ENCODE measurements around the gene GANC.
"Not testable (repeated sequence)": the region's sequence is repeated elsewhere in the genome, so short reads cannot be mapped to it uniquely, and the experiment has no call there.

The GANC gene

GRCh38 chr15:42285034-42285433, 12.0 kb downstream of the GANC start:
- no peak for DNase-seq

GRCh38 chr15:42286445-42287029, 13.5 kb downstream of the GANC start:
- no peak for DNase-seq

GRCh38 chr15:42287931-42288330, 14.9 kb downstream of the GANC start:
- no peak for DNase-seq

- DNase-seq, result no peak
Measured at GRCh38 chr15:42289166-42289565, 16.2 kb downstream of the GANC start.

- DNase-seq, result not testable (repeated sequence)
Measured at GRCh38 chr15:42301004-42301403, 28.0 kb downstream of the GANC start.

GRCh38 chr15:42306681-42307080, 33.7 kb downstream of the GANC start:
- no peak for DNase-seq

GRCh38 chr15:42313463-42313862, 40.5 kb downstream of the GANC start:
- no peak for DNase-seq

- no peak for DNase-seq
Measured at GRCh38 chr15:42314818-42315217, 41.8 kb downstream of the GANC start.

GRCh38 chr15:42315521-42315920, 42.5 kb downstream of the GANC start:
- no peak for DNase-seq

GRCh38 chr15:42316282-42316805, 43.3 kb downstream of the GANC start:
- DNase-seq, result not testable (repeated sequence)

GRCh38 chr15:42319206-42319605, 46.2 kb downstream of the GANC start:
- DNase-seq, result no peak

GRCh38 chr15:42324308-42324707, 51.3 kb downstream of the GANC start:
- no peak for DNase-seq

- DNase-seq, result no peak
Measured at GRCh38 chr15:42329161-42329560, 56.2 kb downstream of the GANC start.

GRCh38 chr15:42329992-42330391, 57.0 kb downstream of the GANC start:
- no peak for DNase-seq

- no peak for DNase-seq
Measured at GRCh38 chr15:42331235-42331634, 58.2 kb downstream of the GANC start.

- DNase-seq, result no peak
Measured at GRCh38 chr15:42332331-42332730, 59.3 kb downstream of the GANC start.

- no peak for DNase-seq
Measured at GRCh38 chr15:42335074-42335473, 62.1 kb downstream of the GANC start.

- not testable (repeated sequence) for DNase-seq
Measured at GRCh38 chr15:42336650-42337049, 63.6 kb downstream of the GANC start.

- not testable (repeated sequence) for DNase-seq
Measured at GRCh38 chr15:42337104-42337503, 64.1 kb downstream of the GANC start.

- no peak for DNase-seq
Measured at GRCh38 chr15:42338500-42338899, 65.5 kb downstream of the GANC start.

GRCh38 chr15:42343596-42344232, 70.7 kb downstream of the GANC start:
- DNase-seq, result no peak

- no peak for DNase-seq
Measured at GRCh38 chr15:42344763-42345162, 71.8 kb downstream of the GANC start.

GRCh38 chr15:42345504-42345903, 72.5 kb downstream of the GANC start:
- DNase-seq, result no peak

- no peak for DNase-seq
Measured at GRCh38 chr15:42348083-42348482, 75.1 kb downstream of the GANC start.

GRCh38 chr15:42349186-42349585, 76.2 kb downstream of the GANC start:
- DNase-seq, result no peak
